ENCODE results near the gene HTR3D.
"Not testable (repeated sequence)": the region's sequence is repeated elsewhere in the genome, so short reads cannot be mapped to it uniquely, and the experiment has no call there.

Gene HTR3D

GRCh38 chr3:184037816-184038215 lies 6.3 kb downstream of the HTR3D start:
- H3K27ac Mint-ChIP-seq = no peak overlapping the region
- H3K36me3 Mint-ChIP-seq (ENCODE audit: low read depth) = no peaks in the 10 kb centered on the region
- H3K27me3 Mint-ChIP-seq = no peaks in the 10 kb centered on the region
- no peaks in the 10 kb centered on the region for H3K9me3 Mint-ChIP-seq
- no peaks in the 10 kb centered on the region for H3K4me1 Mint-ChIP-seq (ENCODE audit: low read depth)
- no peak overlapping the region for H3K4me3 Mint-ChIP-seq

GRCh38 chr3:184038307-184038706 lies 6.8 kb downstream of the HTR3D start:
- H3K4me3 Mint-ChIP-seq; H3K27me3 Mint-ChIP-seq; H3K27ac Mint-ChIP-seq; H3K4me1 Mint-ChIP-seq (ENCODE audit: low read depth); H3K36me3 Mint-ChIP-seq (ENCODE audit: low read depth); H3K9me3 Mint-ChIP-seq: not testable (repeated sequence)

DNA sequence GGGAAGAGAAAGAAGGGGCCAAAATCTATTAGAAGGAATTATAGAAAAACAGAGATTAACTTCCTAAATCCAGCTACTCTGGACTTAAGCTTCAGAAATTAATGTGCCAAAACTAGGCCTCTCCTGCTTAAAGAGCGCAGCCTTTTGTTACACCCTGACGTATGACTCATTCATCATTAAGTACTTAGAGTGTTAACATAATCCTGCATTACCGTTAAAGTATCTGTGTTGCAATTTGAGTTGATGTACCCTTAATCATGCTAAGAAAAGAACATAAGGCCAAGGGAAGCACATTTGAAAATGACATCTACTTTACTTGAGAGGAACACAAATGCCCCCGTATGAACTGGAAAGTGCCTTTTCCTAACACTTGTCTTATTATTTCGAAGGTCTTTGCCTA lies 7.9 kb downstream of the HTR3D start:
- Mint-ChIP-seq H3K4me3 (no peak overlapping the region), H3K9me3 (no peaks in the 10 kb centered on the region), H3K36me3 (ENCODE audit: low read depth) (no peaks in the 10 kb centered on the region), H3K27me3 (no peaks in the 10 kb centered on the region), H3K4me1 (ENCODE audit: low read depth) (no peaks in the 10 kb centered on the region), H3K27ac (no peak overlapping the region)

GRCh38 chr3:184040010-184040409 lies 8.5 kb downstream of the HTR3D start:
- H3K4me3 Mint-ChIP-seq = no peak overlapping the region
- no peaks in the 10 kb centered on the region for H3K27me3 Mint-ChIP-seq
- no peak overlapping the region for H3K27ac Mint-ChIP-seq
- H3K36me3 Mint-ChIP-seq (ENCODE audit: low read depth) = no peaks in the 10 kb centered on the region
- no peaks in the 10 kb centered on the region for H3K4me1 Mint-ChIP-seq (ENCODE audit: low read depth)
- H3K9me3 Mint-ChIP-seq = no peaks in the 10 kb centered on the region

GRCh38 chr3:184042617-184043016 lies 11.1 kb downstream of the HTR3D start:
- Mint-ChIP-seq H3K36me3 (ENCODE audit: low read depth) (no peaks in the 10 kb centered on the region), H3K4me3 (no peak overlapping the region), H3K9me3 (no peaks in the 10 kb centered on the region), H3K27me3 (no peaks in the 10 kb centered on the region), H3K4me1 (ENCODE audit: low read depth) (no peaks in the 10 kb centered on the region), H3K27ac (no peak overlapping the region)

- Mint-ChIP-seq H3K4me3 (no peak overlapping the region), H3K4me1 (ENCODE audit: low read depth) (no peaks in the 10 kb centered on the region), H3K27me3 (peaks cover 7% of the 10 kb centered on the region), H3K36me3 (ENCODE audit: low read depth) (no peaks in the 10 kb centered on the region), H3K27ac (no peak overlapping the region), H3K9me3 (no peaks in the 10 kb centered on the region)
Measured at GRCh38 chr3:184045995-184046394, 14.5 kb downstream of the HTR3D start.

DNA sequence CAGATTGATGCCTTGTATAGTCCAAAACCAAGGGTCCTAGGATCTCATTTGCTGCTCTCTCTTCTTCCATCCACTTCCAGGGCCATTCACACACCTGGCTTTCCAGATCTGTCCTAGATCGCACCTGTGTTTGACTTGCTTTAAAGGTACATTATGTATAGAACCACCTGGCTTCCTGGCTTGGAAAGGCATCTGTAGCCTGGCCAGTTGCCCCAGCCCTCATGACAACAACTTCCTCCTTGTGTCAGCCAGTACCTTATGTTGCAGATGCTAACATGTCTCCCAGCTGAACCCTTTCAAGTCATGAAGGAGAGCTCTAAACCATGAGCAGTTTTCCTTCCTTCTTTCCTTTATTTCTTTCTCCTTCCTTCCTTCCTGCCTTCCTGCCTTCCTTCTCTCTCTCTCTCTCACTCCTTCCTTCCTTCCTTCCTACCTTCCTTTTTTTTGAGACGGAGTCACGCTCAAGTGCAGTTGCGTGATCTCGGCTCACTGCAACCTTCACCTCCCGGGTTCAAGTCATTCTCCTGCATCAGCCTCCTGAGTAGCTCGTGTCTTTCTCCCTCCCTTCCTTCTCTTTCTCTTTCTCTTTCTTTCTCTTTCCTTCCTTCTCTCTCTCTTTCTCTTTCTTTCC lies 18.8 kb downstream of the HTR3D start:
- Mint-ChIP-seq H3K36me3 (ENCODE audit: low read depth) (no peaks in the 10 kb centered on the region), H3K27me3 (peaks cover 7% of the 10 kb centered on the region), H3K4me3 (no peak overlapping the region), H3K27ac (no peak overlapping the region), H3K4me1 (ENCODE audit: low read depth) (no peaks in the 10 kb centered on the region), H3K9me3 (no peaks in the 10 kb centered on the region)

GRCh38 chr3:184052767-184053166 lies 21.2 kb downstream of the HTR3D start, which contains the start of gene HTR3C:
Gene HTR3C, plus strand, starts transcription at chr3:184053047. Its CDS starts 34 bp downstream, at chr3:184053081.
- H3K4me3 Mint-ChIP-seq = no peak within 1 kb of the TSS
- H3K4me1 Mint-ChIP-seq (ENCODE audit: low read depth) = no peaks in the 10 kb centered on the region
- H3K27me3 Mint-ChIP-seq = peaks cover 7% of the 10 kb centered on the region
- no peak within 1 kb of the TSS for H3K27ac Mint-ChIP-seq
- H3K9me3 Mint-ChIP-seq = no peaks in the 10 kb centered on the region
- no peaks in the 10 kb centered on the region for H3K36me3 Mint-ChIP-seq (ENCODE audit: low read depth)

- Mint-ChIP-seq H3K9me3 (no peaks in the 10 kb centered on the region), H3K36me3 (ENCODE audit: low read depth) (no peaks in the 10 kb centered on the region), H3K27ac (no peak overlapping the region), H3K4me1 (ENCODE audit: low read depth) (no peaks in the 10 kb centered on the region), H3K27me3 (no peaks in the 10 kb centered on the region), H3K4me3 (no peak overlapping the region)
Measured at GRCh38 chr3:184058029-184058428, 26.5 kb downstream of the HTR3D start.

- H3K4me3 Mint-ChIP-seq = no peak overlapping the region
- no peaks in the 10 kb centered on the region for H3K27me3 Mint-ChIP-seq
- no peaks in the 10 kb centered on the region for H3K4me1 Mint-ChIP-seq (ENCODE audit: low read depth)
- no peaks in the 10 kb centered on the region for H3K36me3 Mint-ChIP-seq (ENCODE audit: low read depth)
- no peaks in the 10 kb centered on the region for H3K9me3 Mint-ChIP-seq
- H3K27ac Mint-ChIP-seq = no peak overlapping the region
Measured at GRCh38 chr3:184059424-184059823, 27.9 kb downstream of the HTR3D start.

DNA sequence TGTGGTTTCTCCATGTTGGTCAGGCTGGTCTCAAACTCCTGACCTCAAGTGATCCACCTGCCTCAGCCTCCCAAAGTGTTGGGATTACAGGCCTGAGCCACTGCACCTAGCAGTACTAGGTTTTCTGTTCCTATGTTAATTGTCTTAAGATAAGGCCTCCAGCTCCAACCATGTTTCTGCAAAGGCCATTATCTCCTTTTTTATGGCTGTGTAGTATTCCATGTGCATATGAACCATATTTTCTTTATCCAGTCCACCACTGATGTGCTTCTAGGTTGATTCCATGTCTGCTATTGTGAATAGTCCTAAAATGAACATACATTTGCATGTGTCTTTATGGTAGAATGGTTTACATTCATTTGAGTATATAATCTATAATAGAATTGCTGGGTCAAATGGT lies 31.1 kb downstream of the HTR3D start:
- no peaks in the 10 kb centered on the region for H3K9me3 Mint-ChIP-seq
- no peaks in the 10 kb centered on the region for H3K27me3 Mint-ChIP-seq
- no peaks in the 10 kb centered on the region for H3K4me1 Mint-ChIP-seq (ENCODE audit: low read depth)
- no peak overlapping the region for H3K27ac Mint-ChIP-seq
- H3K4me3 Mint-ChIP-seq = no peak overlapping the region
- no peaks in the 10 kb centered on the region for H3K36me3 Mint-ChIP-seq (ENCODE audit: low read depth)

DNA sequence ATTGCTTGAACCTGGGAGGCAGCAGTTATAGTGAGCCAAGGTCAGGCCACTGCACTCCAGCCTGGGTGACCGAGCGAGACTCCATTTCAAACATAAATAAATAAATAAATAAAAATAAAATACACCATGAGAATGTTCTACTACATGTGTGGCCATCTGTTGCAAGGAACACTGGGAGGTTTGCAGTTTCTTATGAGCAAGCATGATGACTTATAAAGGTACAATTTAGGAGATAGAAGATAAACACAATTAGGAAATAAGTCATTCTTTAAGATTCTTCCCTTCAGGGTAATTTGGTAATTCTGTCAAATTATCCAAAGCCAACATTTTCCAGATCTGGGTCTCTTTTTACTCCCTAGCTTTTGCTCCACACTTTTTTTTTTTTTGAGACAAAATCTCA lies 34.7 kb downstream of the HTR3D start:
- Mint-ChIP-seq H3K36me3 (ENCODE audit: low read depth) (no peaks in the 10 kb centered on the region), H3K9me3 (peaks cover 5% of the 10 kb centered on the region), H3K27me3 (no peaks in the 10 kb centered on the region), H3K4me3 (no peak overlapping the region), H3K27ac (no peak overlapping the region), H3K4me1 (ENCODE audit: low read depth) (no peaks in the 10 kb centered on the region)

- Mint-ChIP-seq H3K9me3 (peaks cover 5% of the 10 kb centered on the region), H3K27me3 (no peaks in the 10 kb centered on the region), H3K36me3 (ENCODE audit: low read depth) (no peaks in the 10 kb centered on the region), H3K27ac (no peak overlapping the region), H3K4me3 (no peak overlapping the region), H3K4me1 (ENCODE audit: low read depth) (no peaks in the 10 kb centered on the region)
Measured at GRCh38 chr3:184067573-184068055, 36.1 kb downstream of the HTR3D start.

DNA sequence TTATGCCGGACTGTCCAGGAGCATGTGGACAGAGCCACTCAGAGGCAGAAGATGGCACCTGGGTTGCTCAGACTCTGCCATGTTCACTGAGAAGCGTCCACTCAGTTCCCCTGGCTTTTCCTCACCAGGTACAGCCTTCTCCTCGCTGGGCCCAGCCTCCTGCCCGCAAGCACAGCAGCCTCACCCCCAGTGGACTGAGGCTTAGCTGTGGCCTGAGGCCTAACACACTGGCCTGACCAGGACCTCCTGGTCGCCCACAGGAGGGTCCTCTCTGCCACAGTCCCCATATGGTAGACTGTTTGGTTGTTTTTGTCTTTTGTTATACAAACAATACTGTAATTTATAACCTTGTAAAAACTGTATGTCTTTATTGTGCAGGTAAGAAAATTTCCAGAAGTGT lies 36.8 kb downstream of the HTR3D start:
- Mint-ChIP-seq H3K4me3 (no peak overlapping the region), H3K27ac (no peak overlapping the region), H3K27me3 (no peaks in the 10 kb centered on the region), H3K36me3 (ENCODE audit: low read depth) (no peaks in the 10 kb centered on the region), H3K4me1 (ENCODE audit: low read depth) (no peaks in the 10 kb centered on the region), H3K9me3 (peaks cover 5% of the 10 kb centered on the region)

DNA sequence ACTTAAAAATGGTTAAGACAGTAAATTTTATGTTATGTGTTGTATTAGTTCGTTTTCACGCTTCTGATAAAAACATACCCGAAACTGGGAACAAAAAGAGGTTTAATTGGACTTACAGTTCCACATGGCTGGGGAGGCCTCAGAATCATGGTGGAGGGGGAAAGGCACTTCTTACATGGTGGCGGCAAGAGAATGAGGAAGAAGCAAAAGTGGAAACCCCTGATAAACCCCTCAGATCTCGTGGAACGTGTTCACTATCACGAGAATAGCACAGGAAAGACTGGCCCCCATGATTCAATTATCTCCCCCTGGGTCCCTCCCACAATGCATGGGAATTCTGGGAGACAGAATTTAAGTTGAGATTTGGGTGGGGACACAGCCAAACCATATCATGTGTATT lies 39.6 kb downstream of the HTR3D start:
- H3K36me3 Mint-ChIP-seq (ENCODE audit: low read depth); H3K4me3 Mint-ChIP-seq; H3K27me3 Mint-ChIP-seq: not testable (repeated sequence)

DNA sequence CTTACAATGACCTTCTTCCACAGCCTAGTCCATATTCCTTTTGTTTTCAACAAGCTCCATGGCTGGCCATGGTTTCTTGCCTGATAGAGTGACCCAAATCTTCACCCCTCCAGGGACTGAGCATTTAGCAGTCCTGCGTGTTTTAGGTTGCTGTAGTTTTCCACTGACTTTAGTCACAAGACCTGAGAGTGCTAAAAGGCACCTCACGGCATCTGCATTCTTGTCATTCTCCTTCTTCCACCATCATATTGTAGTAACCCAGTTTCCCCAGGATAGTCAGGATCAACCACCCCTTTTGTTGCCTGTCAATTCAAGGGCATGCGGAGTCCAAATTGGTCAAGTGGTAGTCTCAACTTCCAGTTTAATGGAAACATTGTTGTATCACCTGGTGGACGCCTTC lies 42.1 kb downstream of the HTR3D start:
- Mint-ChIP-seq H3K27me3 (peaks cover 8% of the 10 kb centered on the region), H3K27ac (no peak overlapping the region), H3K4me3 (no peak overlapping the region), H3K9me3 (peaks cover 5% of the 10 kb centered on the region), H3K4me1 (ENCODE audit: low read depth) (no peaks in the 10 kb centered on the region), H3K36me3 (ENCODE audit: low read depth) (no peaks in the 10 kb centered on the region)

More for the DNA sequence above, 39.6 kb downstream of the HTR3D start:
- not testable (repeated sequence) for H3K9me3 Mint-ChIP-seq; H3K27ac Mint-ChIP-seq; H3K4me1 Mint-ChIP-seq (ENCODE audit: low read depth)
